Heart left ventricle (tissue), 16 donors: ENCODE measurements around the gene C14orf93. TPM values are rescaled to one million over a fixed set of nuclear protein-coding genes. Genes with fewer than 3 reads are reported as not detected.

Experiments
- ATAC-seq, 4 donors: fragments of 200-7000 bp; cut with Tn5 transposase; one replicate each; pipeline ENCODE4 v1.9.1; 2020 to 2022; ENCODE audit warnings: moderate library complexity in 4 of 4, mild to moderate bottlenecking in 3 of 4, moderate number of reproducible peaks in 1 of 4
- DNase-seq, 5 donors: peaks; one replicate each; pipeline ENCODE4 v3.0.0-alpha.2; 2020
- H3K27ac ChIP-seq, 12 donors: fragments of 200-600 bp; sonication (generic) in 4 of 12; one replicate each; pipeline versions ENCODE4 v1.5.0 to v1.8.0; 2016 to 2022; ENCODE audit warnings: mild to moderate bottlenecking in 2 of 12
- H3K27me3 ChIP-seq, 9 donors: fragments of 200-600 bp; sonication (generic) in 2 of 9; one replicate each; pipeline versions ENCODE4 v1.5.1 to v1.8.0; 2016 to 2022; ENCODE audit warnings: mild to moderate bottlenecking in 3 of 9
- H3K36me3 ChIP-seq, 9 donors: fragments of 200-600 bp; sonication (generic) in 2 of 9; one replicate each; pipeline versions ENCODE4 v1.5.0 to v1.8.0; 2018 to 2022; ENCODE audit warnings: mild to moderate bottlenecking in 2 of 9
- H3K4me1 ChIP-seq, 12 donors: fragments of 200-600 bp; sonication (generic) in 4 of 12; one replicate each; pipeline versions ENCODE4 v1.5.0 to v1.8.0; 2016 to 2022; ENCODE audit warnings: mild to moderate bottlenecking in 3 of 12
- H3K4me3 ChIP-seq, 12 donors: fragments of 200-600 bp; sonication (generic) in 4 of 12; one replicate each; pipeline versions ENCODE4 v1.5.0 to v1.8.0; 2017 to 2022; ENCODE audit warnings: mild to moderate bottlenecking in 9 of 12, moderate library complexity in 4 of 12
- H3K9me3 ChIP-seq, 12 donors: fragments of 200-600 bp; sonication (generic) in 4 of 12; one replicate each; pipeline versions ENCODE4 v1.5.0 to v1.8.0; 2016 to 2022; ENCODE audit warnings: mild to moderate bottlenecking in 1 of 12
- CTCF ChIP-seq, 12 donors: fragments of 200-600 bp; sonication (generic) in 4 of 12; IDR thresholded peaks; one replicate each; pipeline versions ENCODE4 v1.5.0 to v1.8.0; 2018 to 2022; ENCODE audit warnings: antibody characterized with exemption in 12 of 12, mild to moderate bottlenecking in 5 of 12
- POLR2A ChIP-seq, 2 donors: fragments of 450-650 bp; IDR thresholded peaks; one replicate each; pipeline ENCODE4 v1.6.1; 2017; ENCODE audit warnings: antibody characterized with exemption in 2 of 2, mild to moderate bottlenecking in 2 of 2, moderate library complexity in 2 of 2
- whole genome bisulfite sequencing, 4 donors: extraction: QIAGEN DNeasy Blood & Tissue Kit in 2 of 4; methylation state at CpG; one replicate each; pipeline versions ENCODE4 v1.1.5 to v1.1.7; 2013 to 2018; 5-methylcytosine and 5-hydroxymethylcytosine counted together
- intact Hi-C, 10 donors: fragments of 100-400 bp; cut with DNase I; formaldehyde crosslinking; loops; one replicate each; pipeline versions ENCODE4 v1.11.1 to v1.14.2; 2022
- polyA plus RNA-seq, 2 donors: library from polyadenylated mRNA; stranded (reverse); fragments of 200-250 nt; gene quantifications; one replicate each; pipeline ENCODE4 v1.2.3, GENCODE V29; 2013
- total RNA-seq, 9 donors: library from RNA; depleted of rRNA in 2 of 9; stranded (reverse); fragments of >200 nt in 2 of 9; fragmentation: NEBNext Ultra II Directional in 3 of 9; extraction: Animal tissue kit (Norgen Biotek cat#: 25700) in 3 of 9; gene quantifications; one replicate each; pipeline versions ENCODE4 v1.1.0 to v1.2.4, GENCODE V29; 2016 to 2023
- donor health status: ischemic (EF 13 %, LVEDD 7.1; RV severe dilation, severe dysfunction).
- donor health status: healthy with polysubstance abuse.
- donor health status: DM: no; HTN: yes; CAD: no.
- donor health status: DM: no; HTN: no; CAD: no.
- donor health status: ischemic (EF 25% LVEDD 6.9; RV normal size, moderate dysfunction).
- donor health status: ischemic (EF 25% LVEDD 5.7; RV mildly dilated, moderate dysfunction).
- donor health status: healthy.
- donor health status: DM: yes; HTN: yes; CAD: no.
- donor health status: ischemic (EF 35%, LVEDD 5.7; RV mildly dilated, moderate dysfunction).
- donor health status: nonischemic (EF 11% LVEDD 7.7; RV severe dilation, severe dysfunction).
- donor health status: DM: yes; HTN: yes; CAD: no.
- donor health status: PGD.
- donor health status: ischemic (EF 29% LVEDD 5.4; RV normal size, mild dysfunction).
- donor health status: nonischemic (EF 23%, LVEDD 6.1; RV moderate dilation, normal function).

The C14orf93 gene
- total and polyA plus RNA-seq, 11 donors: 3.4 to 7.6 (median 5.4) TPM

- Histone ChIP-seq H3K27me3 (no peaks in the 10 kb centered on the region), H3K4me1 (peaks cover 3 to 38% (median 14%) of the 10 kb centered on the region in 12 donors), H3K9me3 (no peaks in the 10 kb centered on the region), H3K4me3 (no peak overlapping the region), H3K27ac (peak overlapping the region in 8 of 12 donors; percentile 47 to 78 (median 64)), H3K36me3 (no peaks in the 10 kb centered on the region)
- 61 to 73% (median 71%) methylated on average over 63 to 85 of the region's 85 CpGs for WGBS, 4 donors
- DNase-seq (no peak), ATAC-seq (no peak)
- TF ChIP-seq CTCF (IDR thresholded peaks at IDR 0.05) (no peak), POLR2A (IDR thresholded peaks at IDR 0.05) (no peak)
- intact Hi-C loops: no loop called here
These were observed 38.1 kb upstream of the C14orf93 start for GRCh38 chr14:23047751-23048693.

GRCh38 chr14:23047034-23047634 is 37.2 kb upstream of the C14orf93 start:
- H3K36me3 ChIP-seq: no peaks in the 10 kb centered on the region
- TF ChIP-seq POLR2A (IDR thresholded peaks at IDR 0.05) (no peak), CTCF (IDR thresholded peaks at IDR 0.05) (no peak)
- H3K4me3 ChIP-seq: no peak overlapping the region
- H3K4me1 ChIP-seq: peaks cover 3 to 38% (median 14%) of the 10 kb centered on the region in 12 donors
- intact Hi-C loops: no loop called here
- peak overlapping the region in 11 of 12 donors; percentile 25 to 78 (median 58) for H3K27ac ChIP-seq
- no peaks in the 10 kb centered on the region for H3K27me3 ChIP-seq
- H3K9me3 ChIP-seq: no peaks in the 10 kb centered on the region
- ATAC-seq (peak in 3 of 4 donors; percentile 12 to 55 (median 17)), DNase-seq (peak in 3 of 5 donors; percentile 54 to 62 (median 55))
- 50 to 69% (median 64%) methylated on average over 6 of the region's 6 CpGs for WGBS, 4 donors

- H3K4me3 ChIP-seq: no peak overlapping the region
- peaks cover 3 to 38% (median 14%) of the 10 kb centered on the region in 12 donors for H3K4me1 ChIP-seq
- H3K9me3 ChIP-seq: no peaks in the 10 kb centered on the region
- H3K27me3 ChIP-seq: no peaks in the 10 kb centered on the region
- ATAC-seq: peak; percentile 17 to 62 (median 45)
- DNase-seq: peak in 1 of 5 donors; percentile 61
- peak overlapping the region in 10 of 12 donors; percentile 25 to 78 (median 60) for H3K27ac ChIP-seq
- 74 to 81% (median 80%) methylated on average over 13 of the region's 13 CpGs for WGBS, 4 donors
- no peaks in the 10 kb centered on the region for H3K36me3 ChIP-seq
- intact Hi-C loops: no loop called here
- no peak for TF ChIP-seq CTCF (IDR thresholded peaks at IDR 0.05)
- TF ChIP-seq POLR2A (IDR thresholded peaks at IDR 0.05): no peak
These were observed 35.7 kb upstream of the C14orf93 start for GRCh38 chr14:23045419-23046357.
